Hematopoietic multipotent progenitor cell (in vitro differentiated cells): ENCODE data around the gene ZNF697. TPM values are rescaled to one million over a fixed set of nuclear protein-coding genes. Genes with fewer than 3 reads are reported as not detected.
"Not testable (repeated sequence)": the region's sequence is repeated elsewhere in the genome, so short reads cannot be mapped to it uniquely, and the experiment has no call there.

ENCODE experiments used
- DNase-seq, 3 donors: peaks; one replicate each; pipeline ENCODE4 v3.0.0-alpha.2; 2011 to 2015; ENCODE audit warnings: low read depth in 2 of 3, low spot score in 2 of 3
- total RNA-seq: library from RNA; depleted of rRNA; stranded (reverse); fragments of >200 nt; gene quantifications from one replicate; pipeline ENCODE4 v1.2.3, GENCODE V29; 2012

ZNF697 gene
- total RNA-seq, 1 donor, result 2.2 TPM

DNA sequence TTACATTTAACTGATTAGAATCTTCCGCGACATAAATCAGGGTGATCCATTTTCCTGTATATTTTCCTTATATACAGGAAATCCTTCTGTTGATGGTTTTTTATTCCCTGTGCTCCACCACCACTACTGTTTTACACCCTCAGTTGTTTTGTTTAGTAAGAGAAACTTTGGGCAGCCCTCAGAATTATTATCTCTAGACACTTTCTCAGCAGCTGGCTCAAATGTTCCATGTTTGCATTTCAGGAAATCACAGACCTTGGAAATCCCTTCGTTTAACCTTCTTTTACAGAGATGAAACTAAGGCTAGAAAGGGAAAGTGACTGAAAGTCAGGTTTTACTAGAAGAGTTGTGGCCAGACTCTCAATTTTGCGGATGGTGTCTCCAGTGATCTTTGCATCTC, 15.2 kb downstream of the ZNF697 start:
- no peak for DNase-seq

DNA sequence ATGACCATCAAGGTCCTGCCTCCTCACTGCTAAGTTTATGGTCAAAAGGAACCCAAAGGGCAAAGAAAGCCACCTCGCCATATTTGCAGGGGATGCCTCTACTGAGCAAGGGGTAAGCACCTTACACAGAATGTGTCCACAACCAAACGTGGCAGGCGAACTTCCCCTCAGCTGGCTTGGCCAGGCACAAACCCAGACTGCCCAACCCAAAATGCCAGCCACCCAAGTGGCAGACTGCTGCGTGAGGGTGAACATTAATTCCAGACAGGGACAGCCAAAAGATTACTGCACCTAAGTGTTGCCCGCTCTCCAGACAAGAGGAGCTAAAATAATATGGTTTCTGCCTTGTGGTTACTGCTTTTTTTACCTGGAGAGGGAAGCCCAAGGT, 16.0 kb downstream of the ZNF697 start:
- DNase-seq, result peak in 1 of 3 donors; percentile 8

DNA sequence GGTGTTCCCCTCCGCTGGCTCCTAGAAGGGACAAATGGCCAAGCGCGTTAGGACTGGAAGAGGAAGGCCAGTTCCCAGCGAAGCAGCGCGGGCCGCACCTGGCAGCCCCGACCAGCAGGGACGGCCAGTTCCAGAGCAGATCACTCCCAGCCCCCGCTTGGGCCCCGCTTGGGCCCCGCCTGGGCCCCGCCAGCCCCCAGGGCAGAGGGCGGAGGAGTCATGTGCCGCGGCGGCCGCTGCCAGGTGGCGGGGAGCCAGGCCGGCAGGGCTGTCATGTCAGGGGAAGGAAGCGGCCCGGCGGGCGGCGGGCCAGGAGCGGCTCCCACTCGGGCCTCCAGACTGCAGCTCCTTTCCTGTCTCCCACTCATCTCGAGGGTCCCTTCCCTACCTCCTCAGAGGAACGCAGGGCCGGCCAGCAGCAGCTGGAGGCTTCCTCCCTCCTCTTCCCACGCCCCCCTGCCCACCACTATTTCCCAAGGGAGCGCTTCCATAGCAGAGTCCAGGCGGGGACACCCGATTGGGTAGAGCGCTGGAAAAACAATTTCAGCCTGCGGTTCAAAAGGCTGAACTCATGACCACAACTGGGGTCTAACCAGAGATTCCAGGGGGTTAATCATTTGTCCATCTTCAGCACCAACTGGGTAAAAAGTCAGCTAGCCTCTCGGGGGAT, 16.5 kb downstream of the ZNF697 start:
- peak in 2 of 3 donors; percentile 64 to 70 for DNase-seq

DNA sequence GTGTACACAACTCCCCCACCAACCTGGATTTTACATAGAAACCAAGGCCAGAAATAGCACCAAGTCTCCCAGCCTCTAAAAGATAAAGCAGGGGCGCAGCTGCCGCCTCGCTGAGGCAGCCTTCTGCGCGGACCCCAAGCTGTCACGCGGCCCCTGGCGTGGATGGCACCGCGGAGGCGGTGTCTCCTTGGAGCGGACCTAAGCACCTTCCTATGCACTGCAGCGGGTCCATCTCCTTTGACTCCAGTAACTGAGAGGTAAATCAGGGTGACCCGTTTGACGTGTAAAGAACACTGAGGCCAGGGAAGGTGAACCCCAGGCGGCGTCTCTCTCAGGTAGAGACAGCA, 17.0 kb downstream of the ZNF697 start:
- no peak for DNase-seq

DNA sequence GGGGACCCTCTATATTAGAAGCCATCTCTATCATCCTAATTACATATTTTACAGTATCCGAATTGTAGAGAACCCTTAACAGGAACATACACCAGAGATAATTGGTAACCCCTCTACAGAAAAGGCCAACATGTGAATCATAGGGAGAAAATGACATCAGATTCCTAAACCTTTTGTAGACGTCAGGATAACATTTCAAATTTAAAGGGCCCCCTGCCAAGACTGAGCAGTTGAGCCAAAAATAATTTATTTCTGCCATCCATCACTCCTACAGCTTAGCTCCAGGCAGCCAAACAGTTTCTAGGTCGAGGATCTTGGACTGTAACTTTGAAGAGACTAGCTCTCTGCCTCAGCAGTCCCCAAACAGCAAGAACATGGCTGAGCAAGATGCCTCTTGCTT, 21.2 kb downstream of the ZNF697 start:
- DNase-seq, result no peak

DNA sequence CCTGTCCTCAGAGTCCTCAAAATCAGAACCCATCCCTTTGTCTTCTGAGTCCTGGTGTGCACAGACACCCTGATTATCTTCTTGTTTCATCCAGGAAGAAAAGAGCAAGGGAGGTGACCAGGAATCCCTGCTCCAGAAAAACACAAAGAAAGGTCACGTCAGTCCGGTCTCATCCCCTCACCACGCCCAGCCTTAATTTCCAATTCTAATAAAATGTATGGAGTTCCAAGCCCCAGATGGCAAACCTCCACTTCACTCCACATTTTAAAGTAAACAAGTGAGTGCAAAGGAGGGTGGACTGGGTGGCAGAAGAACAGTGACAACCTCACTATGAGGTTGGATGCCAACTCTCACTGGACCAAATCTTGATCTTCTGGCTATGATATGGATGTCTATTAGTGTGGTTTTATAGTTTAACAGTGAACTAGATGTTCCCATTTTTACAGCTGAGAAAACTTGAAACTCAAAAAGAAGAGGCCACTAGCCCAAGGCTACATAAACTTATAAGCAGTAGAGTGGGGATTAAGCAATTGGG, 22.0 kb downstream of the ZNF697 start:
- no peak for DNase-seq

DNA sequence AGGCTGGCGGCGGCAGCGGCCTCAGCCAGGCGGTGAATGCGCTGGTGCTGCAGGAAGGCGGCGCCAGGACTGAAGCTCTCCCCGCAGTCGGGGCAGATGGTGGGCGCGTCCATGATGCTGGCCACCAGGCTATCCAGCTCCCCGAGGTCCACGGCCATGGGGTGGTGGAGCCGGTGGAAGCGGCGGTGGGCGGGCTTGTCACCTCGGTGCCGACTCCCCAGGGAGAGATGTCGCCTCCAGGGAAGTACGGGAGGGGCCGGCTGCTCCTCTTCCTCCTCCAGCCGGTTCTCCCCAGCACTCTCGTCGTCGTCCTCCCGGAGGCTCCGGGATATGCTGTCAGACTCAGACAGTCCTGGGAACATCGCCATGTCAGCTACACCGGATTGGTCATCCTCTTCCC, 24.4 kb downstream of the ZNF697 start:
- no peak for DNase-seq

DNA sequence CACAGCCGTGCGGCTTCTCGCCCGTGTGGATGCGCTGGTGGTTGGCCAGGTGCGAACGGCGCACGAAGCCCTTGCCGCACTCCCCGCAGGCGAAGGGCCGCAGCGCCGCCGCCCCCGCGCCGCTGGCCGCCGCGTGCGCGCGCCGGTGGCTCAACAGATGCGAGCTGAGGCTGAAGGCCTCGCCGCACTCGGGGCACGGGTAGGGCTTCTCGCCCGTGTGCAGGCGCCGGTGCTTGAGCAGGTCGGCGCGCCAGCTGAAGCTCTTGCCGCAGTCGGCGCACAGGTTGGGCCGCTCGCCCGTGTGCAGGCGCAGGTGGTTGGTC, 24.9 kb downstream of the ZNF697 start:
- DNase-seq, result no peak

DNA sequence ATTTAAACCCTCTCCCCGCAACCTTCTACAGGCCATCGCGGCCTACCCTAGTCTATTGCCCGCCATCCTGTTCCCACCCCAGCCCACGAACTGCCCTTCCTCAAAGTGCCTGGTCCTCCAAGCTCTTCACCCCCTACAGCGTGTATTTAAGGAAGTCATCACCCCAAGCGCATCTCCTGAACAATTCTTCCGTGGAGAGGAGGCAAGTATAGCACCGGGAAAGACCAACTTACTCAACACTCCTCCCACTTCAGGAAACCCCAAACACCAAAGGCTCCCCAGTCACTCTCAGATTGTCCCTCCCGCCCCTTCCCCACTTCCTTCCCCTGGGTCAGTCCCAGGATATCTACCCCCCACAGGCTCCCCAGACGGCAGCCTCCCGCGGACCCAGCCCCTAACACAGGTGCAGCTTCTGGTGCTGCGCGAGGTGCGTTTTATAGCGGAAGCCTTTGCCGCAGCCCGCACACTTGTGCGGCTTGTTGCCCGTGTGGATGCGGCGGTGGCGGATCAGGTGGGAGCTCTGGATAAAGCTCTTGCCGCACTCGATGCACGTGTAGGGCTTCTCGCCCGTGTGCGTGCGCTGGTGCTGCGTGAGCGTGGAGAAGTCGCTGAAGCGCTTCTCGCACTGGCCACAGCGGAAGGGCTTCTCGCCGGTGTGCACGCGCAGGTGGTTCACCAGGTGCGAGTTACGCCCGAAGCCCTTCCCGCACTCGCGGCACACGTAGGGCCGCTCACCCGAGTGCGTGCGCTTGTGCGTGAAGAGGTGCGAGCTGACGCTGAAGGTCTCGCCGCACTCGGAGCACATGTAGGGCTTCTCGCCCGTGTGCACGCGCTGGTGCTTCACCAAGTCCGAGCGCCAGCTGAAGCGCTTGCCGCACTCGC, 25.5 kb downstream of the ZNF697 start:
- DNase-seq, result no peak

DNA sequence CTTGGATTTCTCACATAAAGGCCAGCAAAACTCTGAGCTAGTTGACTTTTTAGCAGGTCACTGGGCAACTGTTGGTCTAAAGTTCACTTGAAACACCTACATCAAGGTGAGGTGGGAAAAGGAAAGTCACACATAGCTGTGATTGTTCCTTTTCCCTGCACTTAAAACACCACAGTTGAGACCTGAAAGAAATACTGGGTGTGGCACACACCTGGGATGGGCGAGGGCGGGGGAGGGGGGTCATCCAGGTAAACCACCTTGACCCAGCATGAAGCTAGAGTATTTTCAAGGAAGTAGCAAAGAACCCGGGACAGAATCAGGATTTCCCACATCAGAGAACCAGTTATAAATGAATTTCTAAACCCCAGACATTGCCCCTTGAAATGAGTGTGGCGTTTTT, 26.4 kb downstream of the ZNF697 start:
- DNase-seq, result no peak

DNA sequence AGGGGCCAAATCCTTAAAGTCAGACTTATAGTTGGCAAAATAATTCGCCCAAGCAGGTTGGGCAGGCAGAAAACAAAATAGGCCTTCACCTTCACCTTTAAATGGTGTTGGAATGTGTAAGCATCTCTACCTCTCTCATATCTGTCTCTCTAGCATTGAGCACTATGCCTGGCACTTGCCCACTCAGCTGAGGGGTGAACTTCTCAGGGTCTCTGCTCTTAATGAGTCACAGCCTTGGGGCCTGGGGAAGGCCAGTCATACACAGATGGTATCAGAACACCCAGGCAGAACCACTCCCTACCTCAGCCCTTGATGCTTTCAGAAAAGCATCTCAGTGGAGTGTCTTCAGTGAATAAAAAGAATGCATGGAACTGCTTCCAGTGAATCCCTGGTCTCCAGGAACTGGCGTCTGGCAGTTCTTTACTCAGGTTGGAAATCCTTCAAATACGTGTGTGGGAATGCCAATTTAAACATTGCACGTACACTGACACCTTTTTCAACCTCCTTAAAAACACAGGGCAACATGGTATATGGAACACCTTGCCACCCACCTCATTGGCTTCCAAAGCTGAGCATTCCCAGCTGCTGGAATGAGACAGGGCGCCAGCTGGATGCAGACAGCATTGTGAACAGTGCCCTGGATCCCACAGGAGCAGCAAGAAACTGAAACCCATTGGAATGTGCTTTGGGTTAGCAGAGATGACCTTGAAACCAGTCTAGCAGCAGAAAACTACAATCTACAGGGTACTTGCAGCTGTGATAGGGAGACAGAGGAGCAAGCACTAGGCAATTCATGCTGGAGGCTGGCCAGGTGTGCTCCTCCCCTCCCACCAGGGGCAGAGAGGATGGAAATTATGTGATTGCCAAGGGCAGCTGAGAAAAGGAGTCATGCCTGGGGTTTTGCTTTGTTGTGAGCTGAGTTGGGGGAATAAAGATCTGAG, 30.0 kb downstream of the ZNF697 start:
- no peak for DNase-seq

DNA sequence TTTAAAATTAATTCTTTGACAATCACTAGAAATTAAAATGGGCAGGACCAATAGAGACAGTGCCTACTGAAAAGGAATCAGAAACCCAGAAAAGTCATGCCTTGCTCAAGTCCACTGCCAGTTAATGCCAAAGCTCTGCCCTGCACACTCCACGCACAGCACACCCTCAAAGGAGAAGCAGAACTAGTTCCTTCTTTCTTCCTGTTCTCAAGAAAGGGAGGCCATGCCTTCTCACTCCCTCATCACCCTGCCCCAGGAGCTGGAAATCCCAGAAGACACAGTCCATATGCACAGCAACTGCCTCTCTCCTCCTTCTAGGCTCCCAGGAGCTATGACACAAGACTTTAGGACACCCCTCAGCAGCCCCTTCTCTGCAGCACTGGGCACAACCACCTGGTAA, 31.3 kb downstream of the ZNF697 start:
- not testable (repeated sequence) for DNase-seq

DNA sequence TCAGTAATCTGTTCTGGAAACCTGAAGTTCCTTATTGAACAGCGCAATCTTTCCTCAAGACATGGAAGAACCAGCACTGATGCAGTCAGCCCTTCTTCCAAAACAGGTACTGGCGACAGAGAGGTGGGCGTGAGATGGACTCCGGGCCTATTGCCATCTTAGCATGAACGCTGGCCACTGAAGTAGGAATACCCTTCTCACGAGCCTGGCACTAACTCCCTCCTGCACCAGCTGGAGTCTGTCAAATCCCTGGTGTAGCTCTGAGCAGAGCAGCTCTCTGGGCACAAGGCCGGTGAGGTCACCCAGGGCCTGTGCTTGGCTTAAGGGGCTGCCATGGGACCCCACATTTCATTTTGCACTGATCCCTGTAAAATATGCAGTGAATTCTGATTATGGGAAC, 33.0 kb downstream of the ZNF697 start:
- DNase-seq, result not testable (repeated sequence)

DNA sequence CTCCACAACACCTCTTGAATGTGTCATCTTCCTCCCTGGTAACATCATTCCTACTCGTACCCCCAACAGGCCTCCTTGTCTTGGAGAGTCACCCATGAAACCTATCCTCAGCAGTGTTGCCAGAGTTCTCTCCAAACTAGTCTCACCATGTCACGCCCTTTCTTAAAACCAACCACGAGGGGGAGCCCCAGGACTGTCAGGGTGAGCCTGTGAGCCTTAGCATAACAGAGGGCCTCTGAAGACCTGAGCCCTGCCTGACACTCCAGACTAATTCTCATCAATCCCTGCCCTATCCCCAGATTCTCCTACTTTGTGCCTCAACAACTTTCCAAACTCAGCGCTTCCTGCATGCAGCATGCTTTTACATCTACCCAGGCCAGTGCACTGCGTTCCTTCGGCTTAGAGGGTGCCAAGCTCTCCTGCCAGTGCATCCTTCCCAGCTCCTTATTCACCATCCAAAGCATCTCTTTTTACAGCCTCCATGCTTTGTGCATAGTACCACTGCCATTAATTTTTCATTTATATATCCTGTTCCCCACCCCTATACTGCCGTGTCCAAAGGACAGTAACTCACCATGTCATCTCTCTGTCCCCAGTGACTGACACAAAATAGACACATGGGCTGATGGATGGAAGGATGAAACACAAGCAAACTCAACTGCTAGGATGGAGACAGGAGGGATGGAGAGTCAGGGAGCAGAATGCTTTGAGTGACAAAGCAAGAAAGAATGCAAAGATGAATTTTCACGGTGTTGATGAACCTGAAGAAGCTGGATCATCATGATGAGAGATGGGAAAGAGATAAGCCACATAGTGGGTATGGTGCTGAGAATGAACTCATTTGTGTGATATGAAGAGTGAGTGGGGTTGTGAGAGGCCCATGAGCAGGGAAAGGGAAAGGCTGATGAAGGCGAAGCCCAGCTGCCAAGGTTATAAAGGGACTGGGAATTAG, 34.0 kb downstream of the ZNF697 start:
- DNase-seq, result peak in 2 of 3 donors; percentile 81 to 94

DNA sequence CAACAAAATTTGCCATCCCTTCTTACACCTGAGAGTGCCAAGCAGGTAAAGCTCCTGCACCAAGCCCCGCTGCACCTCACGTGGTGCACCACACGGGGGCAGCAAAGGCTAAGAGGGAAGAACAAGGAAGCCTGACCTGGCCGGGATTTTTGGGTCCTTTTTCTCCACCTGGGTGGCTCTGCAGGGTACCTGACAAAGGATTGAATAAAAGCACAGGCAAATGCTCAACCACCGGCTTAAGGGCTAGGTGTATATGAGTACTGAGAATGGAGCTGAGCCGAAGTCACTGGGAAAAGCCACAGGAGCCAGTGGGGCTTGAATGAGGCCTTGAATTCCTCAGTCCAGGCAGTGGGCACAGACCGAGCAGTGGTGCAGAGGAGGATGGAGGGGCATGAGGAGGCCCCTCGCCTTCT, 36.4 kb downstream of the ZNF697 start:
- peak in 2 of 3 donors; percentile 54 to 73 for DNase-seq

DNA sequence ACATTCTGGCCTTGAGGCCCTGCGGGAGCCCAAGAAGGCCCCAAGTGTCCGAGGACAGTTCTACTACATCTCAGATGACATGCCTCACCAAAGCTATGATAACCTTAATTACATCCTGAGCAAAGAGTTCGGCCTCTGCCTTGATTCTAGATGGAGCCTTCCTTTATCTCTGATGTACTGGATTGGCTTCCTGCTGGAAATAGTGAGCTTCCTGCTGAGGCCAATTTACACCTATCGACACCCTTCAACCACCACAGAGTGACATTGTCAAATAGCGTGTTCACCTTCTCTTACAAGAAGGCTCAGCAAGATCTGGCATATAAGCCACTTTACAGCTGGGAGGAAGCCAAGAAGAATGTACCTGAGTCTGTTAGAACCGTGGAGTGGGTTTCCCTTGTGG, 39.2 kb downstream of the ZNF697 start:
- not testable (repeated sequence) for DNase-seq

DNA sequence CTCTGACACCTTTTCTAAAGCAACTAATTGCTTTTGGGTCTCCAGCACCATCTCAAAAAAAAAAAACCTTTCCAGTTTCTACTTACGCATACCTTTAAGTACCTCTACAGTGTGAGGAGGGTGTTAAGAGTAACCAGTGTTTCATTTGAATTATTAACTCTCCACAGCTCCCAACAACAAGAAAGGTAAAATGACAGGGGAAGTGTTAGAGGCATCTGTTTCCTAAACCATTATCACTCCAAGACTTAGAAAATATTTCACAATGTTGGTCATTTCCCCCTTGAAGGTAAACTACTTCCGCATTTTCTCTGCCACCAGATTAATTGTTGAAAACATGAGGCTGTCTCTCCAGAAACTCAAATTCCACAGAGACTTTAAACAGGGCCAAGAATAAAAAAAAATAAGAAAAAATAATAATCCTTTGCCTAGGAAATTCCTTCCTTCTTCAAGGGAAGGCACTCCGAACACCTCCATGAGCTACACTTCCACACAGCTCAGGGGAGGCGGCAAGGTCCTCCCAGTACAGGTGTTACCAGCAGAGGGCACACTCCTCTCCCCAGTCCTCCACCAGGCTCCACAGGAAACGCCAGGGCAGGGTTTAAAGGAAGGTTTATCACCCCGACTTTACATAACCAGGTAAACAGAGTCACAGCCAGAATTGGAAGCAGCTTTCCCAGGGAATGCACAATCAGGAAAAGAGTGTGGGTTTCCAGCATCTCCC, 40.8 kb downstream of the ZNF697 start:
- DNase-seq, result peak in 1 of 3 donors; percentile 64

DNA sequence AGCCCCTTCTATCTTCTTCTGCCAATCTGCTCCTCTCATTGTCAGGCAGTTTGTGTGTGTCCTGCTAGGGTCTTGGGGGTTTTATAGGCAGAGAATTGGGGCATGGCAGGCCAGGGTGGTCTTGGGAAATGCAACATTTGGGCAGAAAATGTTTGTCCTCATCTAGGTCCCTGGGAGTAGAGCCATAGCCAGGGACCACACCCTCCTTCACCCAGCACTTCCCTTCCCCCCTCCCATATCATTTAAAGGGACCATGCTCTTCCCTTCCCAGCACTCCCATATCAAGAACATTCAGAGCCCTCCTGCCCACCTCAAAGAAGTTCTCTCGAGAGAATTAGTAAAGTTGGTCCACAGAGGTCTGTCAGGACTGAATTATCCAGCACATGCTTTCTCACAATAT, 41.7 kb downstream of the ZNF697 start:
- DNase-seq, result no peak

DNA sequence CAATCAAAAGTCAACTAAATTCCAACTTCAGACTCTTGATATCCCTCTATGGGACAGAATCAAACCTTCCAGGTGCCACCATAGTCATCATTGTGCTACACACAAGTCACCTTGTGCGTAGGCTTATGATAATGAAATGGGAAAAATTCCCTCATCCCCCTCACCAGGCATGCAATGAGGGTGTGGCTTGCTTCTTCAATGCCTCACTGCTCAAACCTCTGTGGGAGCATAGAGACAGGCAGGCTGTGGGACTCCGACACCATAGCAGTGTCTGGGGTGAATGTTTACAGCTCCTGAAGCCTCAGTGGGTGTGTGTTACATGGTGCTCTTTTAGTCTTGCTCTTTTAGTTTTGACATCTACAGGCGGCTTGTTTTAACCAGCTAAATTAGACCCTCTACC, 42.4 kb downstream of the ZNF697 start:
- DNase-seq, result no peak
